ENCODE measurements around the gene RMND5B.
"Not testable (repeated sequence)": the region's sequence is repeated elsewhere in the genome, so short reads cannot be mapped to it uniquely, and the experiment has no call there.

The RMND5B gene

GRCh38 chr5:178113841-178114324, 16.9 kb upstream of the RMND5B start:
- no peak for FAIRE-seq
- no peak for DNase-seq (ENCODE audit: insufficient read length, low spot score)

GRCh38 chr5:178114325-178115135, 16.3 kb upstream of the RMND5B start:
- peak; percentile 33 for FAIRE-seq
- DNase-seq (ENCODE audit: insufficient read length, low spot score): no peak

DNA sequence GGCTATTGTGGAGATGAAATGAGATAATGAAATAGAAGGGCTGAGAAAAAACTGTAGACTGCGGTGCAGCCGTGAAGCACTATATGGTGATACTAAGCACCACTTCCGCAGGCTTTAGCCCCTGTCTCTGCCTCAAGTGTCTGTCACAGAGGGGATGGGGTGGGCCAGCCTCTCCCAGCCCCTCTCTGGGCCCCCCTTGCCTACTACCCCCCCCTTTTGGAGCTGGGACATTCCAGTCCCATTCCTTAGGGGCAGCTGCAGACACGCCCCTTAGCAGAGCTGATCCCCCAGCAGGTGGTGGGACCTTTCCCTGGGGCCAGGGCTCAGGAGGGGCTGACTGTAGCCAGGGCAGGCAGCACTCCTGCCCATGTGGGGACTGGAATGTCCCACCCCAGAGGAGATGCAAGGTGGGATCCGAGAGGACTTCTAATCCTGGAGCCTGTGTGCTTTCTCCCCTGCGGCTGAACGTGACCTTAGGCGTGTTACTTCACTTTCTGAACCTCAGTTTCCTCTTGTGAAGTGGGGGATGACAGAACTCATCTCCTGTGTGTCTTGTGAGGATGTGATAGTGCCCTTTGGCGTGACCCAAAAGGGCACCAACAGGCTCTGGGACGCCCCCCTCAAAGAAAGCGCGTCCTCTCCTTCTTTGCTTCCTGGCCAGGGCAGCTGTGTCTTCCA, 15.5 kb upstream of the RMND5B start:
- DNase-seq (ENCODE audit: insufficient read length, low spot score) (no peak), FAIRE-seq (peak; percentile 86)

DNA sequence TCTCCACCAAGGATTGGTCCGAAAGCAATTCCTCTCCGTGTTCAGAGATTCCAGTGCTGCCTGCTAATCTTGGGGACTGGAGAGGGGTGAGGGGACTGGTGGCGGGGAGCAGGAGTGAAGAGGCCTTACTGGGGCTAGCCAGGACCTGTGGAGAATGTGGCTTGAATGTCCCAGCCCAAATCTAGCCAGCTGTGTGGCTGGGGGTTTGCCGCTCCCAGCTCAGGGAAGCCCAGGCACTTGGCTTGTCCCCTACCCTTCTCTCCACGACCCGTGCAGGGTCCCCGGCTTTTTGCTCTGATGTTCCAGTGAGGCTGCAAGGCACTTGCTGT, 15.0 kb upstream of the RMND5B start:
- FAIRE-seq (no peak), DNase-seq (ENCODE audit: insufficient read length, low spot score) (no peak)

DNA sequence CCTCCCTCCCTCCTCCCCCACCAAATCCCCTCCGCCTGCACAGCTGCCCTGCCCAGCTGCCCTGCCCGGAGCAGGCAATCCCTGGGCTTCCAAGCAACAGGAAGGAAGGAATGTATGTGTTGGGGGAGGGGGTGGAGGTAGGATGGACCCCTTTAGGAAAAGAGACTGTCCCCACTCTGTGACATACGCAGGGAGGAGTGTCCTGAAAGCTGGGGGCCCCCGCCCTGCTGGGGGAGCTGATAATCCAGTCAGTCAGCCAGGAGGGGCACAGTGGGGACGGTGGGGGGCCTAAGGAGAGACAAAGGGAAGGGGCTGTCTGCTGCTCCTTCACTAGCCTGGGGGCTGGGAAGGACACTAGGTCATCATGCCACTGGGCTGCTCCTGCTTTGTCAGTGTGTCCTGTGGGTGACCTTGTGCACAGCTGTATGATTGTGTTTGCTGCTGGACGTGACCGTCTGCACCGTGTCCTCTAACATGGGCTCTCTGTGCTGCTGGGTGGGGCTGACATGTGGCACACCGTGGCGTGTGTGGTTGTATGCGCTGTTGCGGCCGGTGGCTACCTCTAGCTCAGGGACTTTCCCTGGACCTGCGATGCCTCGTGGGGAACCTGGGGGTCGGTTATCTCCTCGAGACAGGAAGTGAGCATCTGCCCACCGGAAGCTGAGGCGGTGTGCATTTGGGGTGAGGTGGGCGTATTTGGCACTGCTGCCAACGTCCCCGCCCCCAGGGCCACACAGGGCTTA, 14.5 kb upstream of the RMND5B start:
- FAIRE-seq (peak; percentile 95), DNase-seq (ENCODE audit: insufficient read length, low spot score) (no peak)

GRCh38 chr5:178117923-178118701, 12.7 kb upstream of the RMND5B start:
- FAIRE-seq (peak; percentile 90), DNase-seq (ENCODE audit: insufficient read length, low spot score) (no peak)

DNA sequence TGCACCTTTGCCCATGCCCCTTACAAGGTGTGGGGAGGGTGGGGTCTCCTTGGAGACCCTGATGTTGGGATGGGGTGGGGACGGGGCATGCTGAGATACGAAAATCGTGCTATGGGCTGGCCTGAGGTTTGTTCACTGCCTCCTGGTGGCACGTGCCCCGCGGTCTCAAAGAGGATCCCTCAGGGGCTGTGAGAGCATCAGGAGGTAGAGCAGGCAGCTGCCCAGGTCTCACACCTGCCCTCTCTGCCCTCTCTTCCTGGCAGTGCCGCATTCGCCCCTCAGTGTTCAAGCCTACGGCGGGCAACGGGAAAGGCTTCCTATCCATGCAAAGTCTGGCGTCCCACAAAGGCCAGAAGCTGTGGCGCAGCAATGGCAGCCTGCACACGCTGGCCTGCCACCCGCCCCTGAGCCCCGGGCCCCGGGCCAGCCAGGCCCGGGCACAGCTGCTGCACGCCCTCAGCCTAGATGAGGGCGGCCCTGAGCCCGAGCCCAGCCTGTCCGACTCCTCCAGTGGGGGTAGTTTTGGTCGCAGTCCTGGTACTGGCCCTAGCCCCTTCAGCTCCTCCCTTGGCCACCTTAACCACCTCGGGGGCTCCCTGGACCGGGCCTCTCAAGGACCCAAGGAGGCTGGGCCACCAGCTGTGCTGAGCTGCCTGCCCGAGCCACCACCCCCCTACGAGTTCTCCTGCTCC, 10.8 kb upstream of the RMND5B start:
- DNase-seq (ENCODE audit: insufficient read length, low spot score) (no peak), FAIRE-seq (no peak)

- DNase-seq (ENCODE audit: insufficient read length, low spot score): peak; percentile 89
- FAIRE-seq: peak; percentile 99
Measured at GRCh38 chr5:178120607-178121357, 10.0 kb upstream of the RMND5B start.

DNA sequence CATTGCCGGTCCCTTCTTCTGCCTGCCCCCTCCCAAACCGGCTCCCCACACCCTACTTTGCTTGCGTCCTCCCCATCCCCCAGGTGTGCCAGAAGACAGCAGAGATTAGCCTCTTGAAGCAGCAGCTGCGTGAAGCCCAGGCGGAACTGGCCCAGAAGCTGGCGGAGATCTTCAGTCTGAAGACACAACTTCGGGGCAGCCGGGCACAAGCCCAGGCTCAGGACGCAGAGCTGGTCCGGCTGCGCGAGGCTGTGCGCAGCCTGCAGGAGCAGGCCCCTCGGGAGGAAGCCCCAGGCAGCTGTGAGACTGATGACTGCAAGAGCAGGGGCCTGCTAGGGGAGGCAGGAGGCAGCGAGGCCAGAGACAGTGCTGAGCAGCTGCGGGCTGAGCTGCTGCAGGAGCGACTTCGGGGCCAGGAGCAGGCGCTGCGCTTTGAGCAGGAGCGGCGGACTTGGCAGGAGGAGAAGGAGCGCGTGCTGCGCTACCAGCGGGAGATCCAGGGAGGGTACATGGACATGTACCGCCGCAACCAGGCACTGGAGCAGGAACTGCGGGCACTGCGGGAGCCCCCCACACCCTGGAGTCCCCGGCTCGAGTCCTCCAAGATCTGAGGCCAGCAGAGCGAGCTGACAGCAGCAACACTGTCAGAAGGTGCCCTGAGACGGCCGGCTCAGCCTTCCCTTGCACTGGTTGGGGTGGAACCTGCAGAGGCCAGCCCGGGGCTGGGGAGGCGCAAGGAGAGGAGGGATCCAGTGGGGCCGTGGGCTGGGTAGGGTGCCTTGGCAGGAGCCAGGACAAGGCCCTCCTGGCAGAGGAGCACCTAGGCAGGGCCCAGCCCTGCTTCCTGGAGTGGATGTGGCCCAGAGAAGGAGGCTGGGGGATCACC, 9.2 kb upstream of the RMND5B start:
- FAIRE-seq: peak; percentile 8
- no peak for DNase-seq (ENCODE audit: insufficient read length, low spot score)

DNA sequence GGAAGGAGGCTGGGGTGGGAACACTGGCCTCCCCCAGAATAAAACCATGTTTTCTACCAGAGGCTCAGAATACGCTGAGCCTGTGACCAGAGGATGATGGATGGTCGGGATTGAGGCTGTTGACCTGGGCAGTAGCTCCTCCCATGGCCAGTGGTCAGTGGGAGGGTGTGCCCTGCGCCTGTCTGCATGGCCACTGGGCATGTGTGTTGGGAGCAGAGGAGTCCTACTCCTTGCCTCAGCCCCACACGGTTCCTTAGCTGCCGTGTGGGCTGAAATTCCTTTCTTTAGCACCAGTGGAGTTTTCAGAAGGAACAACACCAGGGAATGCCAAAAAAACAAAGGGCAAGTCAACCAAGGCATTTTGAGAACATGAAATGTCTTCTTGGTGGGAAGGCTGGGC, 8.5 kb upstream of the RMND5B start:
- FAIRE-seq (no peak), DNase-seq (ENCODE audit: insufficient read length, low spot score) (no peak)

- DNase-seq (ENCODE audit: insufficient read length, low spot score) (no peak), FAIRE-seq (no peak)
Measured at GRCh38 chr5:178123094-178123965, 7.5 kb upstream of the RMND5B start.

- DNase-seq (ENCODE audit: insufficient read length, low spot score): no peak
Measured at GRCh38 chr5:178123966-178124925, 6.6 kb upstream of the RMND5B start.

GRCh38 chr5:178125253-178125906, 5.4 kb upstream of the RMND5B start:
- FAIRE-seq: no peak
- DNase-seq (ENCODE audit: insufficient read length, low spot score): no peak

More at GRCh38 chr5:178123966-178124925, 6.6 kb upstream of the RMND5B start:
- FAIRE-seq: no peak

DNA sequence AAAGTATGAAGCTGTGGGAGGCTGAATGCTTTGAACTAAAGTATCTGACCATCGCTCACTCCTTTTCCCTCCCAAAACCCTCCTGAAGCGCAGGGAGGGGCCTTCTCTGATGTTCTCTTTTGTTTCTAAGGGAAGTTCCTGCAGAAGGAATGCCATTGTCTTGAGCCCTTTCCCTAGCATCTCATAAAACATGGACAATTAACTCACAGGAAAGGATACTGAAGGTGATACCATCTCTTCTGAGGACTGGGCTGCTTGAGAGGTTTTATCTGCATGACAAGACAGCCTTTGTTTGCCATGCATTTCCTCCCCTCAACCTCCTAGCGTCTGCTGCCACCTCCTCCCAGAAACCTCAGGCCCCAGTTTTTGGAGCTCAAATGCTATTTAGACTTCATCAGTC, 4.3 kb upstream of the RMND5B start:
- DNase-seq (ENCODE audit: insufficient read length, low spot score): no peak
- no peak for FAIRE-seq

DNA sequence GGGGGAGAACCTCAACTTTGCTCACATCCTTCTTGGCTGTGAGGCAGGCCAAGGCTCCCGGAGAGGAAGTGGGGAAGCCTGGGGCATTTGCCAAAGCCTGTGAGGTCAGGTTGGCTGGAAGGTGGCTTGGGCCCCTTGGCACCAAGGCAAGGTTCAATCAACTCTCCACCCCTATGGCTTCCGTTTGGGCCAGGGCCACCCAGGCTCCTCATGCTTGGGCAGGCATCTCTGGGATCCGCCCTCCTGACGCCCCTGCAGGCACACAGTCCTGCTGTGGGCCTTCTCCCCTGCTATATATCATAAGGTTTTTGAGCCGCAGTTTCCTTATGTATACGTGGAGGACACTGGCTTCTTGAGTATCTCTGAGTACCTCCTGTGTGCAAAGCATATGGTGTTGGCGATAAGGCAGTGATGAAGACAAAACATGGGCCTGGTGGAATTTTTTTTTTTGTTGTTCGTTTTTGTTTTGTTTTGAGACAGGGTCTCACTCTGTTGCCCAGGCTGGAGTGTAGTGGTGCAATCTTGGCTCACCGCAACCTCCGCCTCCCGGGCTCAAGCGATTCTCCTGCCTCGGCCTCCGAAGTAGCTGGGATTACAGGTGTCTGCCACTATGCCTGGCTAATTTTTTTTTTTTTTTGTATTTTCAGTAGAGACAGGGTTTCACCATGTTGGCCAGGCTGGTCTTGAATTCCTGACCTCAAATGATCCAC, 3.4 kb upstream of the RMND5B start:
- not testable (repeated sequence) for FAIRE-seq; DNase-seq (ENCODE audit: insufficient read length, low spot score)

Data from GM19239 (cell line).